Measurements from ENCODE around the gene OR4A15. TPM values are rescaled to one million over a fixed set of nuclear protein-coding genes. Genes with fewer than 3 reads are reported as not detected.

The OR4A15 gene
- total RNA-seq (2012; rRNA removed): not detected in 2 replicates

DNA sequence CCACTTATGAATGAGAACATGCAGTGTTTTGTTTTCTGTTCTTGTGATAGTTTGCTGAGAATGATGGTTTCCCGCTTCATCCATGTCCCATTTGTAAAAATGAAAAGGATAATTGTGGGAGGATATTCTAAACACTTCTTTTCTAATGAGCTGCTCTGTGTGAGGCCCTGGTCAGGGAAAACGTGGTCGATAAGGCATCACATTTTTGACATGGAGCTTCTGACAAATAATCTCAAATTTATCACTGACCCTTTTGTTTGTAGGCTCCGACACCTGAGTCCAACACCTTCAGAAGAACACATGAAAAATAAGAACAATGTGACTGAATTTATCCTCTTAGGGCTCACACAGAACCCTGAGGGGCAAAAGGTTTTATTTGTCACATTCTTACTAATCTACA is at the start of gene OR4A15:
OR4A15 (plus strand) TSS at position 301 of the 400 bp plus-strand sequence; CDS start at position 301, 0 bp downstream.
- H3K9me3 ChIP-seq (replicated peaks; ENCODE audit: low read length): peaks cover 6% of the 10 kb centered on the region
- no peaks in the 10 kb centered on the region for H3K27me3 ChIP-seq (ENCODE audit: control insufficient read depth, insufficient read depth, low read length)
- H3K36me3 ChIP-seq (ENCODE audit: insufficient read depth, low read length): no peaks in the 10 kb centered on the region
- H3K9ac ChIP-seq (ENCODE audit: low read depth, low read length): no peak within 1 kb of the TSS
- H3K4me3 ChIP-seq (ENCODE audit: low read length): no peak within 1 kb of the TSS
- no peak within 1 kb of the TSS for H3K4me2 ChIP-seq (ENCODE audit: low read length)
- H3K4me1 ChIP-seq (ENCODE audit: control insufficient read depth, insufficient read depth, low read length): no peaks in the 10 kb centered on the region

DNA sequence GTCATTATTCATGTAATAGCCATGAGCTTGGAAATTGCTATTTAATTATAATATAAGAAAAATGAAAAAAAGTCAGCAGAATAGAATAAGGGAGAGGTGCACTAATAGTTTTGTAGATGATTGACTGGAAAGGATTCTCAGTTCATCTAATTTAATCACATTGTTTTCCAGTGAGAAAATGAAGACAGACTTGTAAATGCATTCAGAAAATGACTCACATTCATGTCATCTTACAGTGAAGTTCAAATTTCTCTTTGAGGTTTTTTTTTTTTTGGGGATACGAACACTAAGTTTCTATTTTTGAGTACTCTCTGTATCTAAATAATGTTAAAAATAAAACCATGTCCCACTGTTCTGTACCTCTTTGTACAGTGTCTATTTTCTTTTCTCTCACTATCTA is 43.3 kb upstream of the OR4A15 start:
- Histone ChIP-seq H3K9ac (ENCODE audit: low read depth, low read length) (no peak overlapping the region), H3K4me2 (ENCODE audit: low read length) (no peak overlapping the region), H3K9me3 (replicated peaks; ENCODE audit: low read length) (no peaks in the 10 kb centered on the region), H3K4me1 (ENCODE audit: control insufficient read depth, insufficient read depth, low read length) (no peaks in the 10 kb centered on the region), H3K4me3 (ENCODE audit: low read length) (no peak overlapping the region), H3K36me3 (ENCODE audit: insufficient read depth, low read length) (no peaks in the 10 kb centered on the region), H3K27me3 (ENCODE audit: control insufficient read depth, insufficient read depth, low read length) (no peaks in the 10 kb centered on the region)

GRCh38 chr11:55342901-55343300 is 24.9 kb upstream of the OR4A15 start, which contains the start of gene OR4A16:
OR4A16 (plus strand) TSS chr11:55343201; CDS start chr11:55343201, 0 bp downstream.
- H3K9me3 ChIP-seq (replicated peaks; ENCODE audit: low read length): peaks cover 5% of the 10 kb centered on the region
- H3K36me3 ChIP-seq (ENCODE audit: insufficient read depth, low read length): no peaks in the 10 kb centered on the region
- H3K27me3 ChIP-seq (ENCODE audit: control insufficient read depth, insufficient read depth, low read length): no peaks in the 10 kb centered on the region
- no peak within 1 kb of the TSS for H3K9ac ChIP-seq (ENCODE audit: low read depth, low read length)
- no peak within 1 kb of the TSS for H3K4me2 ChIP-seq (ENCODE audit: low read length)
- no peak within 1 kb of the TSS for H3K4me3 ChIP-seq (ENCODE audit: low read length)
- H3K4me1 ChIP-seq (ENCODE audit: control insufficient read depth, insufficient read depth, low read length): no peaks in the 10 kb centered on the region

DNA sequence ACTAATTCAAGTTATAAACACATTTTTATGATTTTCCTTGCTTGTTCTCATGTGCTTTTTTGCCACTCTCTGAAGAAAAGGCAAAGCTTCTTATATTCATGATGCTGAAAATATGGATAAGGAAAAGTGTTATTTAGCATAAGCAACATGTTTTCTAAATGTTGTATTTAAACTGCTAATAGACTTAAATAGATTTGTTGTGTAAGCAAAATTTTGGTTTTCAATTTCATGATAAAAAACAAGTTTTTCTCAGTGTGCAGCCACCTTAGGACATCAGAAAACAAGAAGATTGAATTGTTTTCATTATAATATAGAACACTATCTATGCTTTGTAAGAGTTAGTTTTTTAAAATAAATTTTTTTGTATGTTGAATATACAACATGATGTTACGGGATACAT is 22.5 kb upstream of the OR4A15 start:
- H3K27me3 ChIP-seq (ENCODE audit: control insufficient read depth, insufficient read depth, low read length): no peaks in the 10 kb centered on the region
- no peak overlapping the region for H3K4me2 ChIP-seq (ENCODE audit: low read length)
- H3K4me1 ChIP-seq (ENCODE audit: control insufficient read depth, insufficient read depth, low read length): no peaks in the 10 kb centered on the region
- peaks cover 9% of the 10 kb centered on the region for H3K9me3 ChIP-seq (replicated peaks; ENCODE audit: low read length)
- no peaks in the 10 kb centered on the region for H3K36me3 ChIP-seq (ENCODE audit: insufficient read depth, low read length)
- no peak overlapping the region for H3K9ac ChIP-seq (ENCODE audit: low read depth, low read length)
- H3K4me3 ChIP-seq (ENCODE audit: low read length): no peak overlapping the region

DNA sequence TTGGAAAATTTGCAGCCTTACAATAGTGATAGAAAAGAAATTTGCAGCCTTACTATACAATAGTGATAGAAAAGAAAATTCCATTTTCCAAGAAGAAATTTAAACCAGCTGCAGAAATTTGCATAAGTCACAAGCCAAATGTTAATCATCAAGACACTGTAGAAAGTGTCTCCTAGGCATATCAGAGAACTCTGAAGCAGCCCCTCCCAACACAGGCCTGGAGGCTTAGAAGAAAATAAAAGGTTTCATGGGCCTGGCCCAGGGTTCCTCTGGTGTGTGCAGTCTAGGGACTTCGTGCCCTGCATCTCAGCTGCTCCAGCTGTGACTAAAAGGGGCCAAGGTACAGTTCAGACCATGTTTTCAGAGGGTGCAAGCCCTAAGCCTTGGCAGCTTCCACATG is 18.7 kb upstream of the OR4A15 start:
- H3K4me3 ChIP-seq (ENCODE audit: low read length): no peak overlapping the region
- H3K27me3 ChIP-seq (ENCODE audit: control insufficient read depth, insufficient read depth, low read length): no peaks in the 10 kb centered on the region
- H3K4me1 ChIP-seq (ENCODE audit: control insufficient read depth, insufficient read depth, low read length): no peaks in the 10 kb centered on the region
- H3K4me2 ChIP-seq (ENCODE audit: low read length): no peak overlapping the region
- peaks cover 4% of the 10 kb centered on the region for H3K9me3 ChIP-seq (replicated peaks; ENCODE audit: low read length)
- H3K9ac ChIP-seq (ENCODE audit: low read depth, low read length): no peak overlapping the region
- H3K36me3 ChIP-seq (ENCODE audit: insufficient read depth, low read length): no peaks in the 10 kb centered on the region

- Histone ChIP-seq H3K4me1 (ENCODE audit: control insufficient read depth, insufficient read depth, low read length) (no peaks in the 10 kb centered on the region), H3K9me3 (replicated peaks; ENCODE audit: low read length) (peaks cover 4% of the 10 kb centered on the region), H3K27me3 (ENCODE audit: control insufficient read depth, insufficient read depth, low read length) (no peaks in the 10 kb centered on the region), H3K9ac (ENCODE audit: low read depth, low read length) (no peak overlapping the region), H3K4me2 (ENCODE audit: low read length) (no peak overlapping the region), H3K4me3 (ENCODE audit: low read length) (no peak overlapping the region), H3K36me3 (ENCODE audit: insufficient read depth, low read length) (no peaks in the 10 kb centered on the region)
Measured at GRCh38 chr11:55357560-55358184, 10.1 kb upstream of the OR4A15 start.

GRCh38 chr11:55401011-55401410 is 33.2 kb downstream of the OR4A15 start:
- no peak overlapping the region for H3K4me2 ChIP-seq (ENCODE audit: low read length)
- H3K9me3 ChIP-seq (replicated peaks; ENCODE audit: low read length): peaks cover 5% of the 10 kb centered on the region
- no peak overlapping the region for H3K9ac ChIP-seq (ENCODE audit: low read depth, low read length)
- no peaks in the 10 kb centered on the region for H3K36me3 ChIP-seq (ENCODE audit: insufficient read depth, low read length)
- H3K4me3 ChIP-seq (ENCODE audit: low read length): no peak overlapping the region
- no peaks in the 10 kb centered on the region for H3K4me1 ChIP-seq (ENCODE audit: control insufficient read depth, insufficient read depth, low read length)
- no peaks in the 10 kb centered on the region for H3K27me3 ChIP-seq (ENCODE audit: control insufficient read depth, insufficient read depth, low read length)

Small RNA genes within 50 kb of the gene (small RNA-seq; reads per million reads assigned to genes)
- not detected for gene OR4X7P
